CD4-positive, alpha-beta T cell treated with Interleukin-21 for 1 hour (primary cell): ENCODE measurements around the gene TM9SF4.

Source experiments
- DNase-seq: peaks from one replicate; pipeline ENCODE4 v3.0.0-alpha.2; 2020

Gene TM9SF4

GRCh38 chr20:32130352-32130751 lies 20.8 kb downstream of the TM9SF4 start:
- no peak for DNase-seq

DNA sequence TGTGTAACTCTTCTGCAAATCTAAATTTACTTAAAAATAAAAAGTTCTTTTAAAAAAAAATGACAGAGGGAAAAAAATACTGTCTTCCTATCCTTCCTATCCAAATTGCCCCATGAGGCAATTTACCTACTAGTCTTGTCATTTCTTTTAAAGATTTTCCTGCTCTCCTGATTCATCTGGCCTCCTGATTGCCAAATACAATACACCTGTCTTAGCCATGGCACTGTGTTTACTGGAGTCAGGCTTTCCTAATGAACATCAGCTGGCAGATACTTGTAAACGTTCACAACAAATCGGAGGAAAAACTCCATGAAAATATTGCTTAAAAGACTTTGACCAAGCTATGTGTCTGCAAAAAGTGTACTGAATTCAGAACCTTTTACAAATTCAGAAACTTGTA lies 21.5 kb downstream of the TM9SF4 start:
- DNase-seq, result no peak

DNA sequence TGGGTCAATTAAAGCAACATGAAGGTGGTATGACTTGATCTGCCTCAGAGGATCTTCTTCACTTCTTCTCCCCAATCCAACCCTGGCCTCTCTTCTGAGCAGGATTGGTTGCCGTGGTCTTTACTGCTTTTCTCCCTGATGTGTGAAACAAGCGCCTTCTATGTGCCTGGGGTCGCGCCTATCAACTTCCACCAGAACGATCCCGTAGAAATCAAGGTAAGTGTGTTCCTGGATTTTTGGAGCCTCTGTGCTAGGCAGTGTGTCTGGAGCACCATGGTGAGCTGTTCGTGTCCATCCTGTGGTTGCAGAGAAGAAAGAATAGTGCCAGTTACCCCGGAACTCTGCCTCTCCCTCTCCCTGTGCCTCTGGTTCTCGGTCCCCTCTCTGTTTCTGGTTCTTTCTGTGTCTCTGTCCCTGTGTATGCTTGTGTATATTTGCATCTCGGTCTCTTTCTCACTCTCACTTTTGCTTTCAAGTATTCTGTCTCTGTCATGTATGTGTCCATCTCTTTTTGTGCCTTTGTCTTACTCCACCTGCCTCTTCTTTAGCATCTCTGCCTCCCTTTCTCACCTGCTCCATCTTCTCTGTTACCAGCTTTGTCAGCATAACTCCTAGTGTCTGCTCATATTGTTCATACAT lies 23.5 kb downstream of the TM9SF4 start:
- no peak for DNase-seq

DNA sequence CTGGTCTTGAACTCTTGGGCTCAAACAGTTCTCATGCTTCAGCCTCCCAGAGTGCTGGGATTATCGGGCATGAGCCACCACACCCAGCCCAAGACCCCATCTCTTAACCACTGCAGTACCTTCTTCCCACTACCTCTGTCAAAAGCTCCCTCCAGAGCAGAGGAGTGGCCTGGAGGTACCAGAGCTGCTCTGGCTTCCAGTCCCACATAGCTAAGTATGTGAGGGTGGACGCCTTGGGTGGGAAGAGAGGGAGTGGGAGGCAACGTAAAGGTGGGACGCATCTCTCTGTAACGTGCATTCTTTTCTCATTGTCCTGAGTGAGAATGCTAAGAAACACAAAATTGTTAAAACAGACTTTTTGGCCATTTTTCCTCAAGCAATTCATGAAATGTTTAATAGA lies 24.5 kb downstream of the TM9SF4 start:
- no peak for DNase-seq

GRCh38 chr20:32135983-32136515 lies 26.5 kb downstream of the TM9SF4 start:
- DNase-seq, result no peak

GRCh38 chr20:32138921-32139320 lies 29.4 kb downstream of the TM9SF4 start:
- no peak for DNase-seq

DNA sequence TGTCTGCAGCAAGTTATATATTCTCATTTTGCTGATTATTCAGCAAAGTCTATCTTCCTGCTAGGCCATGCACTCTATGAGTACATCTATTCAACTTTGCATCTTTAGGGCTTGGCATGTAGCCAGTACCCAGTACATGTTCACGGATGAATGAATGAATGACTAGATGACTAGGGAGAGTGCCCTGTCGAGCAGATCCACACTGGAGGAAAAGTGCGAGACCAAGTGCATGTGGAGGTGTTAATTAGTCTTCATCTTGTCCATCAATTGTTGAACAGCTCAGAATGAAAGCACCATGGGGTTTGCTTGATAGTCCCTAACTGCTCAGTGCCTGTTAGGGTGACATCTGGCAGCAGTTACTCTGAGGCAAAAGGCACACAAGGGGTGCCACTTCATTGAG lies 30.4 kb downstream of the TM9SF4 start:
- DNase-seq, result no peak

GRCh38 chr20:32140603-32141002 lies 31.1 kb downstream of the TM9SF4 start:
- DNase-seq, result no peak

DNA sequence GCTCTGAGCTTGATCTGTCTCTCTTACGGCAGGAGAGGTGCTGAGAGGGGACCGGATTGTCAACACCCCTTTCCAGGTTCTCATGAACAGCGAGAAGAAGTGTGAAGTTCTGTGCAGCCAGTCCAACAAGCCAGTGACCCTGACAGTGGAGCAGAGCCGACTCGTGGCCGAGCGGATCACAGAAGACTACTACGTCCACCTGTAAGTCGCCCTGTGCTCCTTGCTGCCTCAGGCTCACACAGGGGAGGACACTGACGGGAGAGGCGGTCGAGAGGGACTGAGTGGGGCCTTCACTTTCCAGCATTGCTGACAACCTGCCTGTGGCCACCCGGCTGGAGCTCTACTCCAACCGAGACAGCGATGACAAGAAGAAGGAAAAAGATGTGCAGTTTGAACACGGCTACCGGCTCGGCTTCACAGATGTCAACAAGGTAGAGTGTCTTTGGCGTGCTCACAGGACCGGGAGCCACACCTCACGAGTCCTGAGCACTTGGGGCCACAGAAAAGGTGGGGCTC lies 32.0 kb downstream of the TM9SF4 start:
- DNase-seq, result no peak

DNA sequence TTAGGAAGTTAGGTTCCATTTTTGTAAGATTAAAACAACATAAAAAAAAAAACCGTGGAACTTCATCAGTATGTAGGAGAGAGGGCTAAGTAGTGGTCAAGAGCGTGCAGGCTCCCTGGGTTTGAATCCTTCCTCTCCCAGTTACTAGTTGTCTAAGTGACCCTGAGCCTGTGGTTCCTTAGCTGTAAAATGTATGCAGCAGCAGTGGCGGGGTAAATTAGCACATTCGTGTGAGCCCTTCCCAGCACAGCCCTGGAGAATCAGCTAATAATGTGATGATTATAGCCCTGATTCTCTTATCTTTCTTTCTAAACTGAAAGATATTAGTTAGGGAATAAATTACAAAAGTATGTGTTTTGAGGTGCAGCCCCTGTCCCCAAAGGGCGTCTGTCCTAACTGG lies 32.6 kb downstream of the TM9SF4 start:
- no peak for DNase-seq

GRCh38 chr20:32142991-32143390 lies 33.5 kb downstream of the TM9SF4 start:
- DNase-seq, result no peak

DNA sequence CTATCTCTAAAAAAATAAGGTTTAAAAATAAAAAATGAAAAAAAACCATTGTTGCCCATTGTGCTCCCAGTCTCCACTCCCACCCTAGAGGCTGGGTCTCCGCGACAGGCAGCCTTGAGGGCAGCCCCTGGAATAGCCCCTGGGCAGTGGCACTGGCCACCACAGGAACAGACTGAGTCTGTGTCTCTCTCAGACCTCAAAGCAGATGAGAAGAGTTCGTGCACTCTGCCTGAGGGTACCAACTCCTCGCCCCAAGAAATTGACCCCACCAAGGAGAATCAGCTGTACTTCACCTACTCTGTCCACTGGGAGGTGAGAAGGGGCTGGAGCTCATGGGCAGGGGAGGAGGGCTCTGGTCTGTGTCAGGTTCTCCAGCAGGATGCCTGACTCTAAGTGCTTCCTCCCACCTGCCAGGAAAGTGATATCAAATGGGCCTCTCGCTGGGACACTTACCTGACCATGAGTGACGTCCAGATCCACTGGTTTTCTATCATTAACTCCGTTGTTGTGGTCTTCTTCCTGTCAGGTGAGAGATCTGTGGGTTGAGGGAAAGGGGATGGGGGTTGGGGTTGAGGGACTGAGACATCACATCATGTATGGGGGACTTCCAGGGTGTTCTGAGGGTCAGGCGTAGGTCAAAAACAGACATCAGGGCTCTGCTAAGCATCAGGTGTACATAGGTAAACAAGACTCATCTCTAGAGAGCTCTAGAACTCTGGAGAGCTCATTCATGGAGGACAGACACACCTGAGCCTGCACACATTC lies 35.6 kb downstream of the TM9SF4 start:
- DNase-seq, result no peak

GRCh38 chr20:32149566-32150170 lies 40.2 kb downstream of the TM9SF4 start:
- no peak for DNase-seq

DNA sequence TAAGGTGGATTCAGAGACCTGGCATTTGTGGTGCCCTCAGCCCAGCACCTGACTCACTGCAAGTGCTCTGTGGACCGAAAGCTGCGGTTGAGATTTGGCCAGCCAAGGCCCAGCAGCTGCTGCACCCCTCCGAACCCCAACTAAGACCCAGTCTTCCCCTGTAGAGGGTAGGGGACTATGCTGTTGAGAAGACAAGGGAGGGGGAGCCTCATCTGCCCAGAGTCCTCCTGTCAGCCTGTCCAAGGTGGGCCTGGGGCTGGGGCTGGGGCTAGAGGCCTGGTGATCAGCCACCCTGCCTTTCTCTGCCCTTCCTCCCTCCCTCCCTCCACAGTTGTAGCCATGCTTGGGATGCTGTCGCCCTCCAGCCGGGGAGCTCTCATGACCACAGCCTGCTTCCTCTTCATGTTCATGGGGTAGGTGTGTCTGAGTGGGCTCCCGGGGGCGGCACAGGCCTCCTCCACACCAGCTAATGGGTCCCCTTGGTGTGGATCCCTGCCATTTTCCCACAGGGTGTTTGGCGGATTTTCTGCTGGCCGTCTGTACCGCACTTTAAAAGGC lies 40.9 kb downstream of the TM9SF4 start:
- no peak for DNase-seq

DNA sequence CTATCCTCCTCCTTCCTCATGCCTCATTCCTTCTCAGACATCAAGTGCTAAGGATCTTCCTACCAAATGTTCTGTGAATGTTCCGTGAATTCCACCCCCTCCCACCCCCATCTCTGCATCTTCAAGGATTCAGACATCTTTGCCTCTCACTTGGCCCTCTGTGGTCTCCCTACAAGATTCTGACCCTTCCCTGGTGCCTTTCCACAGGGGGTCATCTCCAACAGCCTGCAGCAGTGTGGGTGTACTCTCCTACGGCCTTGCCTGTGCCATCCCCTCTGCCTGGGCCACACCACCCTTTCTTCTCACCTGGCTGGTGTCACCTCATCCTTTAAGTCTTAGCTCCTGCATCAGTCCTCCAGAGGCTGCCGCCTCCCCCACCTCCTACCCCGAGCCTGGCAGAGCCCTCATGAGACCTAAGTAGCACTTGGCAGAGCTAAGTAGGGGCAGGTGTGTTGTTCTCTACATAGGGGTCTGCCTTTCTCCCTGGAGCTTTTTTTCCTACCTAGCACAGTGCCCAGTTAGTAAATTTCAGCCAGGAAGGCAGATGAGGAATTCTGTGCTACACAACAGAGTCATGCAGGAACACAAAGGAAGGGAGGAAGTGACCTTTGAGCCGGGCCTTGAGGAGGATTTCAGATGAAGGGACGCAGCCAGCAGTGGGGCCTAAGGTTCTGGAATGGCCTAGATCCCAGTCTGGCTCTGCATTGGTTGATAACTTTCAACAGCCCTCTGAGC lies 43.1 kb downstream of the TM9SF4 start:
- no peak for DNase-seq

- DNase-seq, result no peak
These were observed 43.7 kb downstream of the TM9SF4 start for GRCh38 chr20:32153156-32153665.

DNA sequence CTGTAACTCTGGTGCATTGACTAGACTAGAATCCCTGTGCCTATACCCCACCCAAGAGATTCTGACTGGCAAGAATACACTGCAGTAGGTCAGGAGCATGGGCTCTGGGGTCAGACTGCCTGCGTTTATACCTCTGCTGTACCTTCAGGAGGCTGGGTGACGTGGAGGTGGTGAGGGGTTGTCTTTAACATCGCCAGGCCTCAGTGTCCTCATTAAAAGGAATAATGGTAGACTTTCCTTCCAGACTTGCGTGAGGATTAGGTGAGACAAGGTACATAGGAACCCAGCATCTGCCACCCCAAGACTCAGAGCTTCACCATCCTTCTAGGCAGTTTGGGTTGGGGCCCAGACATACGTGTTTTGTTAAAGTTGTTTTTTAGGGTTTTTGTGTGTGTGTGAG lies 44.3 kb downstream of the TM9SF4 start:
- no peak for DNase-seq

DNA sequence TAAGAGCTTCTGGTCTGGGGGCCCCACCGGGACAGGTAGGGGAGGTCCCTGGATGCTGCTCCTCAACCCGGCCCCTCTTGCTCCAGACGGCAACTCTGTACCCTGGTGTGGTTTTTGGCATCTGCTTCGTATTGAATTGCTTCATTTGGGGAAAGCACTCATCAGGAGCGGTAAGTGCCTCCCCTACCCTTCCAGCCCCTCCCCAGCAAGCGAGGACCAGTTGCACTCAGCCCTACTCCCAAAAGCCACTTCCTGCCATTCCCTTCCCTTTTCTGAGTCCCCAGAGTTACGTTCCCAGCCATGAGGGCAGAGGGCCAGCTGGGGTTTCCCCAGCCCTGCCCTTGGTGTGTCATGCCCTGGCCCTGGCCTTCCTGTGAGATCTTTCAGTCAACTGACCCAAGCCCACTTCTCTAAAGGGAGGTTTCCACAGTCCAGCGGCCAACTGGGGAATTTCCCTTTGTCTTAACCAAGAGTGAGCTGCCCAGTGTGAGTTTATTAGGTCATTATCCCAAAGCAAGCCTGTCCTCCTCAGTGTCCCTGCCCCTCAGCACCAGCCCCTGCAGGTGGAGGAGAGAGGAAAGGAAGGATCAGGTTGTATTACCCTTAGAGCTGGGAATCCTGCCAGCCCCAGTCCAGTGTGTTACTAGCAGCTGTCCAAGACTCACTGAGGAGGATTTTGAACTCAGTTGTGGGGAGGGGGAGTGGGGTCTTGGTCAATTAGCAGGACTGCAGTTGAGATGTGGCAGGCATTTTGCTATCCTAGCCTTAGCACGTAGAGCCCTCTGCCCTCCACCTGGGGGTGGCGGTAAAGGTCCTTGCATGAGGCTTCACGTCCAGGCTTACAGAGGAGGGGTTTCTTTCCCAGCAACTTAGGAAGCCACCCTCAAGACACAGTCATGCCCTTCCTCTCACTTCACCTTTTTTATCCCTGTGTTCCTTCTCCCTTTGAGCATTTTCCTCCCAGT lies 45.8 kb downstream of the TM9SF4 start:
- peak; percentile 40 for DNase-seq

- DNase-seq, result no peak
These were observed 48.1 kb downstream of the TM9SF4 start for GRCh38 chr20:32157611-32158010.

DNA sequence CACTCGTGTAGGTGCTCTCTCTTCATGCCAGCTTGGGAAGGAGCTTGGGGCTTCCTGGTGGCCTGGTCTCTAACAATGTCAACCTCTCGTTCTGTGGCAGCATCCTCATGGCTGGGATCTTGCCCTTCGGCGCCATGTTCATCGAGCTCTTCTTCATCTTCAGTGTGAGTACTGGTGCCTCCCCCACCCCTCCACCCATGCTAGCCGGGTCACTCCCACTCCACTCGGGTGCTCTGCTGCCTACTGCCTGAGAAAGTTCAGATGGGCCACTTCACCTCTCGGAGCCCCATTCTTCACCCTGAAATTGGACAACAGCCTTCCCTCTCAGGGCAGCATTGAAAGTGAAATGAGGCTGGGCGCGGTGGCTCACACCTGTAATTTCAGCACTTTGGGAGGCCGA lies 48.8 kb downstream of the TM9SF4 start:
- no peak for DNase-seq

- DNase-seq, result no peak
These were observed 49.6 kb downstream of the TM9SF4 start for GRCh38 chr20:32158943-32159660.
